Kidney epithelial cell (primary cell): Measurements from ENCODE around the gene SELENON. TPM values are rescaled to one million over a fixed set of nuclear protein-coding genes. Genes with fewer than 3 reads are reported as not detected.

Source experiments
- DNase-seq: peaks from one replicate; pipeline ENCODE4 v3.0.0-alpha.2; 2010; ENCODE audit warnings: low read depth
- H3K27me3 ChIP-seq: 2 replicates; pipeline ENCODE4 v1.6.0; 2011; ENCODE audit warnings: low read length; ENCODE audit not compliant: control insufficient read depth, insufficient read depth
- H3K36me3 ChIP-seq: 2 replicates; pipeline ENCODE4 v1.5.1; 2011; ENCODE audit warnings: low read length; ENCODE audit not compliant: control insufficient read depth, insufficient read depth
- H3K4me3 ChIP-seq: 2 replicates; pipeline ENCODE4 v1.5.1; 2011; ENCODE audit warnings: low read depth, mild to moderate bottlenecking, control low read depth, low read length
- CTCF ChIP-seq: IDR thresholded peaks from 2 replicates; pipeline ENCODE4 v1.5.1; 2011; ENCODE audit warnings: mild to moderate bottlenecking, moderate library complexity, low read length, control low read depth, inconsistent platforms; ENCODE audit not compliant: insufficient read depth, poor library complexity, severe bottlenecking
- total RNA-seq: library from RNA; depleted of rRNA; stranded (reverse); fragments of >200 nt; gene quantifications from 2 replicates; pipeline ENCODE4 v1.2.3, GENCODE V29; 2015

SELENON gene
- total RNA-seq: 50.8 and 65.6 TPM in 2 replicates

- Histone ChIP-seq H3K36me3 (no peaks in the 10 kb centered on the region), H3K27me3 (no peaks in the 10 kb centered on the region), H3K4me3 (peak within 1 kb of the TSS; percentile 61)
- no peak for TF ChIP-seq CTCF
- no peak for DNase-seq
Measured at GRCh38 chr1:25799935-25800702, at the start of gene SELENON. TSS of gene SELENON (plus strand) at chr1:25800193. CDS start at chr1:25800231, 38 bp downstream.

- Histone ChIP-seq H3K4me3 (no peak overlapping the region), H3K36me3 (no peaks in the 10 kb centered on the region), H3K27me3 (peaks cover 35% of the 10 kb centered on the region)
- TF ChIP-seq CTCF: no peak
- no peak for DNase-seq
Measured at GRCh38 chr1:25750923-25751605, 48.9 kb upstream of the SELENON start.

GRCh38 chr1:25754470-25755181 lies 45.4 kb upstream of the SELENON start:
- no peaks in the 10 kb centered on the region for H3K36me3 ChIP-seq
- H3K4me3 ChIP-seq: no peak overlapping the region
- no peak for TF ChIP-seq CTCF
- peaks cover 59% of the 10 kb centered on the region for H3K27me3 ChIP-seq
- DNase-seq: no peak

- no peak for TF ChIP-seq CTCF
- no peaks in the 10 kb centered on the region for H3K36me3 ChIP-seq
- peaks cover 54% of the 10 kb centered on the region for H3K27me3 ChIP-seq
- no peak for DNase-seq
- no peak overlapping the region for H3K4me3 ChIP-seq
Measured at GRCh38 chr1:25755475-25756125, 44.4 kb upstream of the SELENON start.

GRCh38 chr1:25756215-25756614 lies 43.8 kb upstream of the SELENON start:
- DNase-seq: no peak
- no peak for TF ChIP-seq CTCF
- Histone ChIP-seq H3K36me3 (no peaks in the 10 kb centered on the region), H3K4me3 (no peak overlapping the region), H3K27me3 (peaks cover 50% of the 10 kb centered on the region)
